ENCODE measurements around the gene FAM50A.

- no peak for TF ChIP-seq CTCF (IDR thresholded peaks at IDR 0.05)
- no peak for TF ChIP-seq POLR2A (IDR thresholded peaks at IDR 0.05)
These were observed 35.2 kb upstream of the FAM50A start for GRCh38 chrX:154408659-154409221.
